DND-41 (cell line): ENCODE results near the gene XXYLT1.
A peak's percentile ranks its signal among the peaks of the same experiment; 100 is the strongest.

Experiments used
- ATAC-seq: fragments of 200-7000 bp; cut with Tn5 transposase; 3 replicates; pipeline ENCODE4 v1.9.1; 2021; ENCODE audit warnings: low read depth; ENCODE audit not compliant: insufficient read depth
- DNase-seq: peaks from one replicate; pipeline ENCODE4 v3.0.0-alpha.2; 2020
- H2AFZ ChIP-seq: 2 replicates; pipeline ENCODE4 v1.6.0; 2012; ENCODE audit warnings: low read depth, low read length
- H3K27ac ChIP-seq: 2 replicates; pipeline ENCODE4 v1.5.1; 2012; ENCODE audit warnings: low read length, inconsistent platforms
- H3K27me3 ChIP-seq: fragments of 200-600 bp; sonication (generic); 2 replicates; pipeline ENCODE4 v1.6.0; 2012; ENCODE audit warnings: low read length, mild to moderate bottlenecking, inconsistent platforms; ENCODE audit not compliant: insufficient read depth, poor library complexity
- H3K36me3 ChIP-seq: 2 replicates; pipeline ENCODE4 v1.5.1; 2012; ENCODE audit warnings: low read length, inconsistent platforms; ENCODE audit not compliant: insufficient read depth
- H3K4me1 ChIP-seq: 2 replicates; pipeline ENCODE4 v1.5.1; 2012; ENCODE audit warnings: mild to moderate bottlenecking, low read length; ENCODE audit not compliant: insufficient read depth
- H3K4me2 ChIP-seq: 2 replicates; pipeline ENCODE4 v1.6.0; 2012; ENCODE audit warnings: mild to moderate bottlenecking, moderate library complexity, low read length, inconsistent platforms; ENCODE audit not compliant: insufficient read depth
- H3K4me3 ChIP-seq, 2 experiments: fragments of 200-600 bp in 1 of 2; shearing (Covaris generic) in 1 of 2; 2 replicates each; pipeline ENCODE4 v1.5.1; 2012 to 2016; ENCODE audit warnings: inconsistent platforms in 2 of 2, low read length in 2 of 2, mild to moderate bottlenecking in 2 of 2, low read depth in 1 of 2, moderate library complexity in 1 of 2
- H3K79me2 ChIP-seq: 2 replicates; pipeline ENCODE4 v1.6.0; 2012; ENCODE audit warnings: low read length, inconsistent platforms; ENCODE audit not compliant: insufficient read depth
- H3K9ac ChIP-seq: 2 replicates; pipeline ENCODE4 v1.6.0; 2012; ENCODE audit warnings: low read depth, mild to moderate bottlenecking, inconsistent platforms, low read length, moderate library complexity
- H3K9me3 ChIP-seq: 2 replicates; pipeline ENCODE4 v1.5.1; 2012; ENCODE audit warnings: low read length, moderate library complexity, mild to moderate bottlenecking, inconsistent platforms; ENCODE audit not compliant: insufficient read depth, severe bottlenecking
- H4K20me1 ChIP-seq: 2 replicates; pipeline ENCODE4 v1.6.0; 2012; ENCODE audit warnings: low read length; ENCODE audit not compliant: insufficient read depth
- CTCF ChIP-seq: IDR thresholded peaks from 2 replicates; pipeline ENCODE4 v1.5.1; 2012; ENCODE audit warnings: borderline replicate concordance, low read length, moderate library complexity, mild to moderate bottlenecking; ENCODE audit not compliant: poor library complexity, severe bottlenecking; ENCODE audit errors: extremely low read depth
- EZH2 ChIP-seq: IDR thresholded peaks from 3 replicates; pipeline ENCODE4 v1.6.1; 2012; ENCODE audit warnings: borderline replicate concordance, low read depth, mild to moderate bottlenecking, moderate library complexity, low read length, inconsistent platforms; ENCODE audit not compliant: severe bottlenecking

The XXYLT1 gene

GRCh38 chr3:195271410-195272243 is 668 bp upstream of the XXYLT1 start:
- Histone ChIP-seq H3K9me3 (no peaks in the 10 kb centered on the region), H3K4me3 (peak overlapping the region; percentile 41 to 98), H3K4me1 (peaks cover 31% of the 10 kb centered on the region), H3K9ac (peak overlapping the region; percentile 79), H3K27me3 (no peaks in the 10 kb centered on the region), H3K27ac (peak overlapping the region; percentile 92), H3K79me2 (peaks cover 28% of the 10 kb centered on the region), H3K4me2 (peak overlapping the region; percentile 95), H4K20me1 (peaks cover 32% of the 10 kb centered on the region), H3K36me3 (peaks cover 4% of the 10 kb centered on the region), H2AFZ (peak overlapping the region; percentile 95)
- TF ChIP-seq CTCF, result peak; percentile 96
- TF ChIP-seq EZH2, result no peak
- ATAC-seq, result peak; percentile 80
- DNase-seq, result peak; percentile 91

- Histone ChIP-seq H3K9ac (peak overlapping the region; percentile 79), H3K27ac (peak overlapping the region; percentile 80), H3K4me1 (peaks cover 31% of the 10 kb centered on the region), H3K4me2 (peak overlapping the region; percentile 95), H3K9me3 (no peaks in the 10 kb centered on the region), H3K79me2 (peaks cover 39% of the 10 kb centered on the region), H3K36me3 (peaks cover 16% of the 10 kb centered on the region), H3K4me3 (peak overlapping the region; percentile 41 to 98), H4K20me1 (peaks cover 41% of the 10 kb centered on the region), H3K27me3 (no peaks in the 10 kb centered on the region), H2AFZ (peak overlapping the region; percentile 95)
- TF ChIP-seq EZH2 (no peak), CTCF (no peak)
- DNase-seq (peak; percentile 60), ATAC-seq (0 out of 3 replicates have a peak, but pooled peaks have one; percentile 10)
These were observed 711 bp downstream of the XXYLT1 start for GRCh38 chr3:195270079-195270816.

GRCh38 chr3:195269375-195270078 is 1.4 kb downstream of the XXYLT1 start:
- Histone ChIP-seq H3K9ac (peak overlapping the region; percentile 79), H4K20me1 (peaks cover 46% of the 10 kb centered on the region), H3K4me1 (peaks cover 31% of the 10 kb centered on the region), H3K27me3 (no peaks in the 10 kb centered on the region), H3K9me3 (no peaks in the 10 kb centered on the region), H3K4me2 (peak overlapping the region; percentile 95), H3K36me3 (peaks cover 16% of the 10 kb centered on the region), H3K27ac (peak overlapping the region; percentile 80; the same call in 1 of the 2 replicates), H2AFZ (0 out of 2 replicates have a peak overlapping the region, but pooled peaks have one; percentile 95), H3K4me3 (peak overlapping the region; percentile 41 to 98; a peak in 3 of 4 replicates), H3K79me2 (peaks cover 39% of the 10 kb centered on the region)
- no peak for ATAC-seq
- no peak for DNase-seq
- no peak for TF ChIP-seq EZH2
- TF ChIP-seq CTCF, result no peak
